GM10248 (cell line): ENCODE data around the gene ZBTB8A.

Experiments
- CTCF ChIA-PET: fragments of 300-600 bp; sonication (Branson Sonifier 250); formaldehyde crosslinking; extraction: SDS; loops from one replicate; lab custom pipeline; 2021; ENCODE audit warnings: antibody characterized with exemption; lab: Yijun Ruan, JAX
- POLR2A ChIA-PET: fragments of 350-650 bp; sonication (Branson Sonifier 250); formaldehyde crosslinking; extraction: SDS; loops from one replicate; lab custom pipeline; 2020; ENCODE audit warnings: antibody characterized with exemption; lab: Yijun Ruan, JAX
- DNase-seq: peaks from one replicate; pipeline ENCODE4 v3.0.0; 2012; ENCODE audit errors: extremely low spot score
- TF ChIP-seq, protein P1 (sequence below): IDR thresholded peaks from 2 replicates; pipeline ENCODE4 v1.5.1; 2012; ENCODE audit warnings: mild to moderate bottlenecking, low read depth; ENCODE audit errors: extremely low read depth, missing control alignments, control extremely low read depth

ZBTB8A gene

DNA sequence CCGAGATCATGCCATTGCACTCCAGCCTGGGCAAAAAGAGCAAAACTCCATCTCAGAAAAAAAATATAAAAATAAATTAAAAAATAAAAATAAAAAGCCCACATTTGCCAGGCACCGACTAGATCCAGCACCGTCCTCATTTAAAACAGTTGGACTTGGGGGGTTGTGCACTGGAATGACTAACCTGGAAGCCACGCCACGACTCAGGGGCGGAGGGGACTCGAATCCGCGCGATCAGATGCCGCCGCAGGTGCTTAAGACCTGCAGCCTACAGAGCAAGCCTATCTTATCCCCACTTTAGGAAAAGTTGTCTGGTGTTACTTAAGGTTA, 72.6 kb downstream of the ZBTB8A start:
- CTCF ChIA-PET, result interaction anchor here (0.9 to 1.8 kb wide), 4 partner anchors 9 to 92 kb away, joined by 3 to 5 read pairs (median 4); no protein-coding TSS in a partner anchor
- TF ChIP-seq, protein P1, sequence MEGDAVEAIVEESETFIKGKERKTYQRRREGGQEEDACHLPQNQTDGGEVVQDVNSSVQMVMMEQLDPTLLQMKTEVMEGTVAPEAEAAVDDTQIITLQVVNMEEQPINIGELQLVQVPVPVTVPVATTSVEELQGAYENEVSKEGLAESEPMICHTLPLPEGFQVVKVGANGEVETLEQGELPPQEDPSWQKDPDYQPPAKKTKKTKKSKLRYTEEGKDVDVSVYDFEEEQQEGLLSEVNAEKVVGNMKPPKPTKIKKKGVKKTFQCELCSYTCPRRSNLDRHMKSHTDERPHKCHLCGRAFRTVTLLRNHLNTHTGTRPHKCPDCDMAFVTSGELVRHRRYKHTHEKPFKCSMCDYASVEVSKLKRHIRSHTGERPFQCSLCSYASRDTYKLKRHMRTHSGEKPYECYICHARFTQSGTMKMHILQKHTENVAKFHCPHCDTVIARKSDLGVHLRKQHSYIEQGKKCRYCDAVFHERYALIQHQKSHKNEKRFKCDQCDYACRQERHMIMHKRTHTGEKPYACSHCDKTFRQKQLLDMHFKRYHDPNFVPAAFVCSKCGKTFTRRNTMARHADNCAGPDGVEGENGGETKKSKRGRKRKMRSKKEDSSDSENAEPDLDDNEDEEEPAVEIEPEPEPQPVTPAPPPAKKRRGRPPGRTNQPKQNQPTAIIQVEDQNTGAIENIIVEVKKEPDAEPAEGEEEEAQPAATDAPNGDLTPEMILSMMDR, result no peak
- POLR2A ChIA-PET, result no interaction called here
- DNase-seq, result no peak

GRCh38 chr1:32612189-32612881, 73.1 kb downstream of the ZBTB8A start:
- DNase-seq, result peak; percentile 89
- POLR2A ChIA-PET, result interaction anchor here (0.6 kb wide), 1 partner anchor 87 kb away, joined by 3 read pairs; no protein-coding TSS in a partner anchor
- CTCF ChIA-PET, result interaction anchor here (0.9 to 1.8 kb wide), 8 partner anchors 10 to 212 kb away, joined by 3 to 5 read pairs (median 4); no protein-coding TSS in a partner anchor
- TF ChIP-seq, protein P1, result peak; percentile 55

GRCh38 chr1:32613472-32613871, 74.2 kb downstream of the ZBTB8A start:
- no peak for DNase-seq
- POLR2A ChIA-PET, result no interaction called here
- TF ChIP-seq, protein P1, result no peak
- CTCF ChIA-PET, result interaction anchor here (1.2 to 1.7 kb wide), 4 partner anchors 9 to 213 kb away, joined by 3 to 5 read pairs (median 4); no protein-coding TSS in a partner anchor

DNA sequence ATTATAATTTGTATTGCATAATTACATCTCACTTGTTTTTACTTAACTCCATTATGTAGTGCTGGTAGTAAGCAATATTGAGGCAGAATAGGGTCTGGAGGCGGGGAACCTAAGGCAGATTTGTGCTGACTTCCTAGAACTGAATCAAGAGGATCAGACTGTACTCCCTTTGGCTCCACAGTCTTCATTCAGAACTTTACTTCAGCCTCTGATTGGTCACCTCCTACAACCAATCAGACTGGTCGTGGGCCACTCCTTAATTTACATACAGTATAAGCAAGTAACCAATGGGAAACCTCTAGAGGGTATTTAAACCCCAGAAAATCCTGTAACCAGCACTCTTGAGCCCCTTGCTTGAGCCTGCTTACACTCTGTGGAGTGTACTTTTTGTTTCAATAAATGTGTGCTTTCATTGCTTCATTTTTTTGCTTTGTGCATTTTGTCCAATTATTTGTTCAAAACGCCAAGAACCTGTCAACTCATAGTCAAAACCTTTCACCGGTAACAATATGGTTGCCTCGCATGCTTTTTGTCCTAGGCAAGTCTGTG, 79.5 kb downstream of the ZBTB8A start:
- CTCF ChIA-PET, result interaction anchor here (2.5 kb wide), 1 partner anchor 14 kb away, joined by 15 read pairs; no protein-coding TSS in a partner anchor

DNA sequence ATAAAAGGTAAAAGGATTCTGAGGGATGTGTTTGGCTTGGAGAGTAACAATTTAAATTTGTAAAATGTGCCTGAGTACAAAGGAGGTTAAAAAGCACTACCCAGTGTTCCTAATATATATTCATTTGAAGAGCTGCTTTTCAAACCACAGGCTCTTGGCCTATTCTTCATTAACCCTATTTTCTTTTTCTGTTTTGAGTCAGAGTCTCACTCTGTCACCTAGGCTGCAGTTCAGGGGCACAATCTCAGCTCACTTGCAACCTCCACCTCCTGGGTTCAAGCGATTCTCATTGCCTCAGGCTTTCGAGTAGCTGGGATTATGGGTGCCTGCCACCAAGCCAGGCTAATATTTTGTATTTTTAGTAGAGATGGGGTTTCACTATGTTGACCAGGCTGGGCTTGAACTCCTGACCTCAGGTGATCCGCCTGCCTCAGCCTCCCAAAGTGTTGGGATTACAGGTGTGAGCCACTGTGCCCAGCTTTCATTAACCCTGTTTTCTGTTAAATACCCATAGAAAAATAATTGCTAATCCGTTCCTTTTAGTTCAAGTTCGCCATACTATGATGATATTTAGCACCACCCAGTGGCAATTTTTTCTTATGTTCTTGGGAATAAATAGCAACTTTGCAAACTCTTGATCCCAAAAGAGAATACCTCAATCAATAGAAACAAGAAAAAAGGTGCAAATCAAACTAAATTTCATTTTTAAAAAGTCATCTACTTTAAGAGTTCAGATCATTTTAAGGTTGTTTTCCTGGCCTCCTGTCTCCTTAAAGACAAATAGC, 80.7 kb downstream of the ZBTB8A start:
- peak; percentile 52 for DNase-seq
- CTCF ChIA-PET, result interaction anchor here (0.9 to 2.5 kb wide), 8 partner anchors 9 to 54 kb away, joined by 3 to 15 read pairs (median 3); no protein-coding TSS in a partner anchor
- POLR2A ChIA-PET, result interaction anchor here (0.5 kb wide), 1 partner anchor 9 kb away, joined by 7 read pairs; no protein-coding TSS in a partner anchor
- TF ChIP-seq, protein P1, result no peak

More for the DNA sequence above, 79.5 kb downstream of the ZBTB8A start:
- POLR2A ChIA-PET, result no interaction called here
- TF ChIP-seq, protein P1, result no peak
- DNase-seq, result no peak

DNA sequence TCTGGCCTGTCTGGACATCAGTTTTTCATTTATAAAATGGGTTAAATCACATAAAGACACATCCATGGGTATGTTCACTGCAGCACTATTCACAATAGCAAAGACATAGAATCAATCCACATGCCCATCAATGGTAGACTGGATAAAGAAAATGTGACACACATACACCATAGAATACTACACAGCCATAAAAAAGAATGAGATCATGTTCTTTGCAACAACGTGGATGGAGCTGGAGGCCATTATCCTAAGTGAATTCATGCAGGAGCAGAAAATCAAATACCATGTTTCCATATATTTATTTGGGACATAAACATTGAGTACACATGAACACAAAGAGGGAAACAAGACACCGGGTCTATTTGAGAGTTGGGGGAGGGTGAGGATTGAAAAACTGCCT, 83.0 kb downstream of the ZBTB8A start:
- TF ChIP-seq, protein P1, result no peak
- POLR2A ChIA-PET, result no interaction called here
- no peak for DNase-seq
- CTCF ChIA-PET, result interaction anchor here (1.0 to 1.4 kb wide), 2 partner anchors 9 to 18 kb away, joined by 3 to 4 read pairs; no protein-coding TSS in a partner anchor
